Mammary epithelial cell (primary cell): ENCODE measurements around the gene METTL25B.

ENCODE experiments used
- CTCF ChIP-seq, 2 donors: IDR thresholded peaks in 1 of 2; conservative IDR thresholded peaks in 1 of 2; 2 replicates each; pipeline ENCODE4 v1.5.1; 2011 to 2012; ENCODE audit warnings: inconsistent platforms in 2 of 2, low read length in 2 of 2, mild to moderate bottlenecking in 2 of 2, control low read depth in 1 of 2, low read depth in 1 of 2; ENCODE audit not compliant: insufficient read depth in 1 of 2; ENCODE audit errors: extremely low read depth in 1 of 2
- EZH2 ChIP-seq: IDR thresholded peaks from 2 replicates; pipeline ENCODE4 v1.6.1; 2012; ENCODE audit warnings: low read length, inconsistent platforms, borderline replicate concordance

DNA sequence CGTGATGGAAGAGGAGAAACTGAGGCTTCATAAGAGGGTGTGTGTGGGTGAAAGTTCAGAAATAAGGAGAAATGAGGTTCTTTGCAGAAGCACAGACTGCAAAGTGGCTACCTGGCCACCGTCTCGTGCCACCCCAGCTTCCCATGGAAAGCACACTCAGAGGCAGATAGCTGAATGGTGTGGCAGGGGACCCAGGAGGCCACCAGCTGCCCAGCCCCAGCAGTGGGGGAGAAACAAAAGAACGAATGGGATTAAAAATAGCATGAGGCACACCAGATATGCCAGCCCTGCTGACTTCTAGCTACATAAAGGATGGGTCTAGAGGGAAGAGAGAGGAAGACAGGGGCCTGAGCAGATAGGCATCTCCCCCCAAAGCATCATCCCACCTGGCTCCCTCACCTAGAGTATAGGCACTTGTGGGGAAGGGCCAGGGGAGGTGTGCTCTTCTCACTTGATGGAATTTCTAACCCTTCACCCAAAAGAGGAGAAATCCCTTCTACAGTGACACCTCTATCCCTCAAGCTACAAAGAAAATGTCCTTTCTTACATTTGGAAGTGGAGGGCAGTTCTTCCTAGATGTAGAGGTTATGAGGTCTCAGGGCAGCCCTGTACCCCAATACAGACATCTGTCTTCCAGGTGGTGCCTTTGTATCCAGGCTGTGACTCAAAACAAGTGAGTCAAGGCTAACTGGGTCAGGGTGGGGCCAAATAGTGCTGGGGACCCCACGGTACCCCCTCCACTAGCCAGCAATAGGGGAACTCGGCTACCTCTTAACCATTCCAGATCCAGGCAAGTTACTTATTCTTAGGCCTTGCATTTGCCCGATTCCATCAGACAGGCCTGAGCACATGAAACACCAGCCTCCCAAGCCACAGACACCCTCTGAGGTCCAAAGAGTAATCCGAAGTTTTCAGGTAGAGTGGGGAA lies 19.7 kb downstream of the METTL25B start:
- TF ChIP-seq CTCF (conservative IDR thresholded peaks at IDR 0.05 in 1 of 2, IDR thresholded peaks at IDR 0.05 in 1 of 2; ENCODE audit: extremely low read depth in 1 of 2, insufficient read depth in 1 of 2, low read depth in 1 of 2, low read length in 2 of 2) (no peak), EZH2 (no peak)
